ENCODE measurements around the gene KYNU.

KYNU gene

GRCh38 chr2:142954493-142954892, 77.0 kb downstream of the KYNU start:
- no peak for DNase-seq (ENCODE audit: low read depth in 2 of 3, low spot score in 1 of 3)

- no peak for DNase-seq (ENCODE audit: low read depth in 2 of 3, low spot score in 1 of 3)
Observed at GRCh38 chr2:142957144-142957543, 79.7 kb downstream of the KYNU start.

- DNase-seq (ENCODE audit: low read depth in 2 of 3, low spot score in 1 of 3): no peak
Observed at GRCh38 chr2:142961202-142961601, 83.7 kb downstream of the KYNU start.

GRCh38 chr2:142965443-142965842, 88.0 kb downstream of the KYNU start:
- no peak for DNase-seq (ENCODE audit: low read depth in 2 of 3, low spot score in 1 of 3)

- no peak for DNase-seq (ENCODE audit: low read depth in 2 of 3, low spot score in 1 of 3)
Observed at GRCh38 chr2:142966284-142966683, 88.8 kb downstream of the KYNU start.

GRCh38 chr2:142967060-142967459, 89.6 kb downstream of the KYNU start:
- DNase-seq (ENCODE audit: low read depth in 2 of 3, low spot score in 1 of 3): no peak

GRCh38 chr2:142973160-142973821, 95.8 kb downstream of the KYNU start:
- no peak for DNase-seq (ENCODE audit: low read depth in 2 of 3, low spot score in 1 of 3)

- no peak for DNase-seq (ENCODE audit: low read depth in 2 of 3, low spot score in 1 of 3)
Observed at GRCh38 chr2:142973822-142974207, 96.4 kb downstream of the KYNU start.

- DNase-seq (ENCODE audit: low read depth in 2 of 3, low spot score in 1 of 3): no peak
Observed at GRCh38 chr2:142974288-142975024, 97.0 kb downstream of the KYNU start.

- DNase-seq (ENCODE audit: low read depth in 2 of 3, low spot score in 1 of 3): no peak
Observed at GRCh38 chr2:142975239-142975638, 97.8 kb downstream of the KYNU start.

- no peak for DNase-seq (ENCODE audit: low read depth in 2 of 3, low spot score in 1 of 3)
Observed at GRCh38 chr2:142980246-142981068, 103.0 kb downstream of the KYNU start.

GRCh38 chr2:142981069-142981378, 103.6 kb downstream of the KYNU start:
- no peak for DNase-seq (ENCODE audit: low read depth in 2 of 3, low spot score in 1 of 3)

GRCh38 chr2:142981756-142982155, 104.3 kb downstream of the KYNU start:
- no peak for DNase-seq (ENCODE audit: low read depth in 2 of 3, low spot score in 1 of 3)

GRCh38 chr2:142983174-142983573, 105.7 kb downstream of the KYNU start:
- no peak for DNase-seq (ENCODE audit: low read depth in 2 of 3, low spot score in 1 of 3)

- no peak for DNase-seq (ENCODE audit: low read depth in 2 of 3, low spot score in 1 of 3)
Observed at GRCh38 chr2:142984657-142985056, 107.2 kb downstream of the KYNU start.

- DNase-seq (ENCODE audit: low read depth in 2 of 3, low spot score in 1 of 3): no peak
Observed at GRCh38 chr2:142987044-142987443, 109.6 kb downstream of the KYNU start.

- DNase-seq (ENCODE audit: low read depth in 2 of 3, low spot score in 1 of 3): no peak
Observed at GRCh38 chr2:142989273-142990204, 112.1 kb downstream of the KYNU start.

GRCh38 chr2:142991295-142991694, 113.8 kb downstream of the KYNU start:
- DNase-seq (ENCODE audit: low read depth in 2 of 3, low spot score in 1 of 3): no peak

- DNase-seq (ENCODE audit: low read depth in 2 of 3, low spot score in 1 of 3): no peak
Observed at GRCh38 chr2:142992840-142993239, 115.4 kb downstream of the KYNU start.

- DNase-seq (ENCODE audit: low read depth in 2 of 3, low spot score in 1 of 3): no peak
Observed at GRCh38 chr2:142993771-142994170, 116.3 kb downstream of the KYNU start.

- DNase-seq (ENCODE audit: low read depth in 2 of 3, low spot score in 1 of 3): no peak
Observed at GRCh38 chr2:142994665-142995064, 117.2 kb downstream of the KYNU start.
